ENCODE results near the gene PSMB11.

The PSMB11 gene

GRCh38 chr14:23069413-23069806 is 27.4 kb downstream of the PSMB11 start:
- no peak overlapping the region for H3K4me3 ChIP-seq (ENCODE audit: low read depth, low read length)
- no peak for TF ChIP-seq CTCF (IDR thresholded peaks at IDR 0.05; ENCODE audit: insufficient read depth, low read depth, low read length, missing control alignments)
- no peak for DNase-seq (ENCODE audit: low read depth)

DNA sequence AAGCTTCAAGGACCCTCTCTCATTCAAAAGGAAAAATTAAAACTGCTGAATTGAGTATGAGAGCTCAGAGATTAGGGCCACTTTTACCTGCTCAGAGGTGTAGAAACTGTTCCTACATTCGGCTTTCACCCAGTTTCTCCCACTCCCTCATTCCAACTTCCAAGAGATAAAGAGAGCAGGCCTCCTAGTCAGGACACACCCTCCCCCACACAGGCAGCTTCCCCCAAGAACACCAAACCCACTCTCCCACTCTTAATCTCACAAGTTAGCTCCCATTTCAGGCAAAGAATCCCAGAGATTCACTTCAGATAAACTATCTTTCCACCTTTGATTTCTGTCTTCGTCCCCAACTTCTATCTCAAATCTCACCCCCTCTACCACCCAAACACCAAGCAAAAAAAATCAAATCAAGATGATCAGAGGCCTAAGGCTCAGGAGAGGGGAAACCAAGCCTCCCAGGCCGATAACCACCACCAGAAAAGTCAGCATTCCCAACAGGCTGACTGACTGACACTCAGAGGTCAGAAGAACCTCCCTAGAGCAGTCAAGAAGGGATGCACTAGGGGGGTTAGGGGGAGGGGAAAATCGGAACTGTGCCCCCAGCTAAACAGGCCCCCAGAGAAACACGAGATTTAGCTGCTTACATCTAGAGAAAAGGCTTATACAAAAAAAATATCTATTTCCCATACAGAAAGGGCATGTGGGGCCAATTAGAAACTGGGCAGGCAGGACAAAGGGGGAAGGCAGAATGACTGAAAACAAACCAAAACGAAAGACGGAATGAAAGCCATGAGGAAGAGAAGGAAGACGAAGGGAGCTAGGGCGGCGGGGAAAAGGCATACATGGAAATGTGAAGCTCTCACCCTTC is 28.5 kb downstream of the PSMB11 start:
- DNase-seq (ENCODE audit: low read depth), result no peak
- H3K4me3 ChIP-seq (ENCODE audit: low read depth, low read length), result peak overlapping the region; percentile 87
- TF ChIP-seq CTCF (IDR thresholded peaks at IDR 0.05; ENCODE audit: insufficient read depth, low read depth, low read length, missing control alignments), result no peak

- TF ChIP-seq CTCF (IDR thresholded peaks at IDR 0.05; ENCODE audit: insufficient read depth, low read depth, low read length, missing control alignments), result no peak
- peak; percentile 89 for DNase-seq (ENCODE audit: low read depth)
- peak overlapping the region; percentile 87 for H3K4me3 ChIP-seq (ENCODE audit: low read depth, low read length)
Measured at GRCh38 chr14:23071244-23071920, 29.4 kb downstream of the PSMB11 start.

- H3K4me3 ChIP-seq (ENCODE audit: low read depth, low read length), result peak overlapping the region; percentile 87
- TF ChIP-seq CTCF (IDR thresholded peaks at IDR 0.05; ENCODE audit: insufficient read depth, low read depth, low read length, missing control alignments), result no peak
- DNase-seq (ENCODE audit: low read depth), result no peak
Measured at GRCh38 chr14:23071921-23072539, 30.0 kb downstream of the PSMB11 start.

DNA sequence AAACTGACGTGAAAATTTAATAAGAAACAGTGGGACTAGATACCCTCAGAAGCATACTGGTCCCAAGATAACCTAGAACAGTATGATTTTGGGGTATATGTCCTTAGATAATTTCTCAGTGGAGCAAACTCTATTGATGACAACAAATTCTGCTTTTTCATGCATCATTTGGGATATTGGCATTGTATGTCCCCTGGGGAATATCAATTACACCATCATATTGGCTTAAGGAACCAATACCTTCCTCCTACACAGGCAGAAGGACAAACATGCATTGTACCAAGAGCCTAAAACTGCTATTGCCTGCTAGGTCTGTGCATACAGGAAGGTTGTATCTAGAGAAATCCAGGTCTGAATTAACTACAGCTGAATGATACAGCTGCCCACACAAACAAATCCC is 32.9 kb downstream of the PSMB11 start:
- no peak for DNase-seq (ENCODE audit: low read depth)
- no peak overlapping the region for H3K4me3 ChIP-seq (ENCODE audit: low read depth, low read length)
- no peak for TF ChIP-seq CTCF (IDR thresholded peaks at IDR 0.05; ENCODE audit: insufficient read depth, low read depth, low read length, missing control alignments)

GRCh38 chr14:23076785-23077408 is 34.9 kb downstream of the PSMB11 start:
- no peak overlapping the region for H3K4me3 ChIP-seq (ENCODE audit: low read depth, low read length)
- DNase-seq (ENCODE audit: low read depth), result no peak
- peak; percentile 51 for TF ChIP-seq CTCF (IDR thresholded peaks at IDR 0.05; ENCODE audit: insufficient read depth, low read depth, low read length, missing control alignments)

All from GM12865 (cell line).